K562 (cell line): ENCODE measurements around the gene HSDL2.

Experiments used
- CTCF ChIP-seq, 3 experiments: IDR thresholded peaks in 2 of 3; conservative IDR thresholded peaks in 1 of 3; 2 replicates each; pipeline ENCODE4 v1.5.1; 2011 to 2012; ENCODE audit warnings: low read length in 3 of 3, mild to moderate bottlenecking in 3 of 3, control low read depth in 2 of 3, improper control_type of control experiment in 1 of 3, inconsistent platforms in 1 of 3, low read depth in 1 of 3, mixed read lengths in 1 of 3, moderate library complexity in 1 of 3; ENCODE audit not compliant: insufficient read depth in 2 of 3
- GABPB1 ChIP-seq: sonication (generic); formaldehyde crosslinking; IDR thresholded peaks from 2 replicates; pipeline ENCODE4 v1.8.0; 2022; ENCODE audit warnings: mild to moderate bottlenecking, missing genetic modification reagents
- HNRNPL ChIP-seq: fragments of 200-400 bp; formaldehyde crosslinking; IDR thresholded peaks from 2 replicates; pipeline ENCODE4 v1.6.1; 2017; ENCODE audit warnings: low read depth, mild to moderate bottlenecking, low read length
- PML ChIP-seq: IDR thresholded peaks from 2 replicates; pipeline ENCODE4 v1.6.1; 2012; ENCODE audit warnings: low read length, inconsistent platforms

DNA sequence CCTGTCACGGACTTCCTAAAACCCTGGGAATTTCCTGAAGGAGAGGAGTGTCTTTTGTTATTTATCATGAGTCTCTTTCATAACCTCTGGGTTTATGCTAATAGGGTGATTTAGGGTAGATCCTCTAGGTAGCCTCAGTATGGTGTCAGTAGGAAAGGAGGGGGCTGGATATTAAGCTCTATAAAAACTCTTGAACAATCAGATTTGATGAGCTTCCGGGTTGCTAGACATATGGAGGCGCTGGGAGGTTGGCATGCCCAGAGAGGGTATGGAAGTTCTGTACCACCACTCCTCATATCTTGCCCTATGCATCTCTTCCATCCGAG is 30.9 kb upstream of the HSDL2 start:
- TF ChIP-seq CTCF (IDR thresholded peaks at IDR 0.05 in 2 of 3, conservative IDR thresholded peaks at IDR 0.05 in 1 of 3; ENCODE audit: insufficient read depth in 2 of 3, low read depth in 1 of 3, low read length in 3 of 3), result no peak
- no peak for TF ChIP-seq HNRNPL
- no peak for TF ChIP-seq PML
- TF ChIP-seq GABPB1, result no peak
